ENCODE results near the gene IRX4.

IRX4 gene

DNA sequence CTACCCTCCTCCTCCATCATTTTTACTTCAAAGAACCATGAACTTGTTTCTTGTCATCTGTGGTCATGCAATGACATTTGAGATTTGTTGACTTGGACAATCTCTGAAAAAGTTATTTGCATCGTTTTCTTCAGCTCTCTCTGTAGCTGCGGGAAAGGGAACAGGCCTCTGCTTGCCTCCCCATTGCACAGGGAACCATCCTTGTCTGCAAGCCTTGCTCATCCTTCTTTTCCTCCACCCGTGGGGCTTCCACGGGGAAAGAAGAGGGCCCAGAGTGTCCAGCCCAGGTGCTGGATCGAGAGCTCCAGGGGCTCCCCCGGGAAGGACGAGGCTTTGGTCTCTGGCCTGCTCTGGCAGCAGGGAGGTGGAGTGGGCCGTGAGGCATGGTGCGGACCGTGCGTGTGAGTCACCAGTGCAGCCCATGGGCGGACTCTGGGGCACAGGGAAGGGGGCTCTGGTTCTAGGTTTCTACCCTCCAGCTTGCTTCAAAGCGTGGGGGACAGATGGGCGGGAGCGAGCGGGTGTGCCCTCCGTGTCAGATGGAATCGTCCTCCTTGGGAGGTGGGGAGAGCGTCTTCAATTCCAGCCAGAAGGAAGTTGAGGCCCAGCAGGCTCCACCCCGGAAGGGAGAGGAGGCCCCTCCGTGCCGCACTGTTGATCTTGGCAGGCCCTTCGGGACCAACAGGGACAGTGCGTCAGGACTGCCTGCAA is 6.0 kb upstream of the IRX4 start:
- Mint-ChIP-seq H3K4me3 (peak overlapping the region; percentile 47 to 57 (median 48)), H3K27me3 (ENCODE audit: low read depth) (peaks cover 91% of the 10 kb centered on the region), H3K27ac (no peak overlapping the region), H3K36me3 (ENCODE audit: low read depth) (no peaks in the 10 kb centered on the region), H3K4me1 (peaks cover 10% of the 10 kb centered on the region), H3K9me3 (no peaks in the 10 kb centered on the region)
- TF ChIP-seq, protein P1, sequence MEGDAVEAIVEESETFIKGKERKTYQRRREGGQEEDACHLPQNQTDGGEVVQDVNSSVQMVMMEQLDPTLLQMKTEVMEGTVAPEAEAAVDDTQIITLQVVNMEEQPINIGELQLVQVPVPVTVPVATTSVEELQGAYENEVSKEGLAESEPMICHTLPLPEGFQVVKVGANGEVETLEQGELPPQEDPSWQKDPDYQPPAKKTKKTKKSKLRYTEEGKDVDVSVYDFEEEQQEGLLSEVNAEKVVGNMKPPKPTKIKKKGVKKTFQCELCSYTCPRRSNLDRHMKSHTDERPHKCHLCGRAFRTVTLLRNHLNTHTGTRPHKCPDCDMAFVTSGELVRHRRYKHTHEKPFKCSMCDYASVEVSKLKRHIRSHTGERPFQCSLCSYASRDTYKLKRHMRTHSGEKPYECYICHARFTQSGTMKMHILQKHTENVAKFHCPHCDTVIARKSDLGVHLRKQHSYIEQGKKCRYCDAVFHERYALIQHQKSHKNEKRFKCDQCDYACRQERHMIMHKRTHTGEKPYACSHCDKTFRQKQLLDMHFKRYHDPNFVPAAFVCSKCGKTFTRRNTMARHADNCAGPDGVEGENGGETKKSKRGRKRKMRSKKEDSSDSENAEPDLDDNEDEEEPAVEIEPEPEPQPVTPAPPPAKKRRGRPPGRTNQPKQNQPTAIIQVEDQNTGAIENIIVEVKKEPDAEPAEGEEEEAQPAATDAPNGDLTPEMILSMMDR (IDR thresholded peaks at IDR 0.05; ENCODE audit: unreplicated experiment in 3 of 3) = no peak

DNA sequence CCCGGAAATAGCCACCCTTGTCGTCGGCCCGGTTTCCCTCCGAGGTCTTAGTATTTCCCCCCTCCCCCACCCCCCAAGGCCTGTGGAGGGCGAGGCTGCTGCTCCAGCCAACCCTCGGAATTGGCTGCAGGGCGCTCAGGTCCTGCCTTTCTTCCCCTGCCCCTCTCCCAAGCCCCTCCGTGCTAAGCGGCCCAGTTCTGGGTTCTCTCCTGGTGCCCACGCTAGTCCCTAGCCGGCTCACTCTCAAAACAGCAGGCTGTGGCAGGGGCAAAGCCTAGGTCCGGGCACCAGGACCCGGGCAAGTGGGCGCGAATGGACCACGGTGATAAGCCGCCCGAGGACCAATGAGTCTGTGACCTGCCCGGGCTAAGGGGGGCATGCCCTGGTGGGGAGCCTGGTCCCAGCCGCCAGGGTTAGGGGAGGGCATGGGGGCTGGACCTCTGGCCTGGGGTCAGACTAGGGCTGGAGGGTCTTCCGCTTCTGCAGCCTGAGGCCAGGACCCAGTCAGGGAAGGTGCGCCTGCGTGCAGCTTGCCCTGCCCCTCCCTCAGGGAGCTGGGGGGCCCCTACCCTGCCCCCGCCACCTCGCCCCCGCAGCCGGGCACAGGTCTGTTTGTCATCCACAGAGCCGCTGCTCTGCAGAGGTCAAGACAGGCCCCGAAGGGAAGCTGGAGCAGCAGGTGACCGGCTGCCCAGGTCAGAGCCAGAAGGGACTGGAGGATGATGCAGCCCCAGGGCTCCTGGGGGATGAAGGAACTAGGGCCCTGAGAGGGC is 5.0 kb upstream of the IRX4 start:
- H3K27ac Mint-ChIP-seq = no peak overlapping the region
- H3K4me3 Mint-ChIP-seq = no peak overlapping the region
- H3K36me3 Mint-ChIP-seq (ENCODE audit: low read depth) = no peaks in the 10 kb centered on the region
- TF ChIP-seq, protein P1 (IDR thresholded peaks at IDR 0.05; ENCODE audit: unreplicated experiment in 3 of 3) = no peak
- H3K4me1 Mint-ChIP-seq = peaks cover 10% of the 10 kb centered on the region
- H3K9me3 Mint-ChIP-seq = no peaks in the 10 kb centered on the region
- peaks cover 91% of the 10 kb centered on the region for H3K27me3 Mint-ChIP-seq (ENCODE audit: low read depth)

DNA sequence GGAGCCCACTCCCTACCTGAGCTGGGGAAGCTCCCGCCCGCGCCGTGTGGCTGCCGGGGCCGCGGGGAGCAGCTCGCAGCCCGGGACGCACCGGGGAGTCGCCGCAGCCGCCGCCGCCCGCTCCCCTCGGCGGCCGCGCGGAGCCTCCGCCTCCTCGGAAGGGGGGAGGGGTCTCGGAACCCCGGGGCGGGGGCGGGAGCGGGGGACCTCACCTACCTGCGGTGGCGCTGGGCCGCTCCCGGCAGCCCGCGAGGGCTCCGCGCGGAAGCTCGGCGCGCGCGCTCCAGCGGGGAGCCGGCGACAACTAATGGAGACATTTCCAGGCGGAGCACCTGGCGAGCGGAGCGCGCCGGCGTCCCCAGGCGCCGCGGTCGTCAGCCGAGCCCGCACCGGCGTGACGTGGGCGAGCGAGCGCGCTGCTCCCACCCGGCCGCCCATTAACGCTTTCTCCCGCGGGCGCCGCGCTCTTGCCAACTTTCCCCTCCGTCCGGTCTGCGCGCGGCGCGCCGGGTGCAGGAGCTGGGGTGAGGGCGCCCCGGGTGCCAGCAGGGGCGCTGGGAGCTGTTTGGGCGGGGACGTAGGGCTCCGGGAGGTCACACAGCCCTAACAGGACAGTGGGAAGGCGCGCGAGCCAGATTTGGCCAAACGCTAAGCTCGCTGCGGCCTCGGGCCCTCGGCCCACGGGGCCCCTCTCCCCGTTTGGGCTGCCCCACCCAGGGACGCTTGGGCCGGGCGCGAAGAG is 4.3 kb upstream of the IRX4 start:
- peaks cover 89% of the 10 kb centered on the region for H3K27me3 Mint-ChIP-seq (ENCODE audit: low read depth)
- TF ChIP-seq, protein P1 (IDR thresholded peaks at IDR 0.05; ENCODE audit: unreplicated experiment in 3 of 3) = no peak
- peaks cover 10% of the 10 kb centered on the region for H3K4me1 Mint-ChIP-seq
- no peaks in the 10 kb centered on the region for H3K36me3 Mint-ChIP-seq (ENCODE audit: low read depth)
- no peak overlapping the region for H3K27ac Mint-ChIP-seq
- no peaks in the 10 kb centered on the region for H3K9me3 Mint-ChIP-seq
- peak overlapping the region in 1 of 3 experiments; percentile 29 for H3K4me3 Mint-ChIP-seq

DNA sequence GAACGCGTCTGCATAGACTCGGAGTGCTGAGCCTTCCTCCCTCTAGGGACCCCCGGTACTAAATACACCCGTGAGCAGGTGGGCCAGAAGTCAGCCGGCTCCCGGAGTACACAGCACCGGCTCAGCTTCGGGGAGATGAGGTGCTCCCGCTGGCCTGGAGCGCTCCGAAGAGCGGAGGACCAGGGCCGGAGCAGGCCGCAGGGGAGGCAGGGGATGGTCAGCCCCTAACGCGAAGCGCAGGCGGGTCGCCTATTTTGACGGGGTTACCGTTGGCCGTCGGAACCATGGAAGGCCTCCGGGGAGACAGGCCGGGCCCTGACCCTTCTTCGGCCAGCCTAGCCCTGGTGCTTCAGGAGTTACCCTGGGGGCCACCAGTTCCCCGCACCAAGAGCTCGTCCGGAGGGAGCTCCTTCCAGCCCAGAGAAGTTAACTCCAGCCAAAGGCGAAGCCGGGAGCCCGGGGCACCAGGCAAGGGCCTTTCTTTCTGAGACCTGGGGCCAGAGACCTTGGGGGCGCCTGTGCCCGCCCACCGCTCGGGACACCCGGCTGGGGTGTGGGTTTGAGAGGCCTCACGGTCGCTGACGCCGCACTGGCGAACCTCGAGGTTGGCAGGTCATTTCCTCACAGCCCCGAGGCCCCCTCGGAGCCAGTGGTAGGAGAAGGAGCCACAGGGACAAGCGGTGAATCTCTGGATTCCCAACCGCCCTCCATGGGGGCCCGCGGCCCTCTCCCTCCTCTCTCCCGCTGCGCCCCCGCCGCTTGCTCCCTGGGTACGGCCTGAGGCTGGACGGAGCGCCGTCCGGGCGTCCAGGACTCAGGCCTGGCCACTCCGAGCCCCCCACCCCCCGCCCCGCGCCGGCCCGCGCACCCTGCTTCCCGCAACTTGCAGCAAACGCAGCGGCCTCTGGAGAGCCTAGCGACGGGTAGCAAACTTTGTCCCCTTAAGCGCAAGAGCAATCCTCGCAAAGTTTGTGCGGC is 3.4 kb upstream of the IRX4 start:
- Mint-ChIP-seq H3K4me1 (peaks cover 10% of the 10 kb centered on the region), H3K36me3 (ENCODE audit: low read depth) (no peaks in the 10 kb centered on the region), H3K9me3 (no peaks in the 10 kb centered on the region), H3K27ac (no peak overlapping the region), H3K27me3 (ENCODE audit: low read depth) (peaks cover 89% of the 10 kb centered on the region), H3K4me3 (peak overlapping the region; percentile 19 to 68 (median 59))
- TF ChIP-seq, protein P1 (IDR thresholded peaks at IDR 0.05; ENCODE audit: unreplicated experiment in 3 of 3) = no peak

DNA sequence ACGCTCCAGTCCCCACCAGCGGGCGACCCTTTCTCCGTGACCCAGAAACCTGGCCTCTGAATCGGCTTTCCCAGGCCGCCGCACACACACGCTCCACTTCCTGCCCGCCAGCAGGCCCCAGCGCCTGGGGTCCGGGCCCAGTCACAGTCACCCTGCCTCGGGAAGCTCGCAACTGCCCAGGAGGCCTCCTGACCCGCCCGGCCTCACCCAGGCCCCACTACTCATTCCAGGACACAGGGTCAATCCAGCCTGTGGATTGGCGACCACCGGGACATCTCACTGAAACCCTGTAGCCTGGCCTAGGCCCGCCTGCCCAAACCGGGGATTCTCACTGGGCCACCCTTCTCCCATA is 2.7 kb upstream of the IRX4 start:
- no peaks in the 10 kb centered on the region for H3K9me3 Mint-ChIP-seq
- TF ChIP-seq, protein P1 (IDR thresholded peaks at IDR 0.05; ENCODE audit: unreplicated experiment in 3 of 3) = no peak
- no peaks in the 10 kb centered on the region for H3K36me3 Mint-ChIP-seq (ENCODE audit: low read depth)
- peak overlapping the region in 2 of 3 experiments; percentile 59 to 68 for H3K4me3 Mint-ChIP-seq
- peaks cover 10% of the 10 kb centered on the region for H3K4me1 Mint-ChIP-seq
- peaks cover 89% of the 10 kb centered on the region for H3K27me3 Mint-ChIP-seq (ENCODE audit: low read depth)
- no peak overlapping the region for H3K27ac Mint-ChIP-seq
